ENCODE data around the gene UGT1A3. TPM values are rescaled to one million over a fixed set of nuclear protein-coding genes. Genes with fewer than 3 reads are reported as not detected.

UGT1A3 gene
- total RNA-seq, 1 donor from 2014 or later: not detected

- intact Hi-C loops (cut with DNase I): no loop called here
- no peak for DNase-seq (ENCODE audit: low spot score)
- no peak for ATAC-seq
These were observed 51.9 kb downstream of the UGT1A3 start for GRCh38 chr2:233780771-233781170.

- DNase-seq (ENCODE audit: low spot score): no peak
- no peak for ATAC-seq
- intact Hi-C loops (cut with DNase I): no loop called here
These were observed 60.7 kb downstream of the UGT1A3 start for GRCh38 chr2:233789554-233789953.

- intact Hi-C loops (cut with DNase I): no loop called here
- DNase-seq (ENCODE audit: low spot score) (no peak), ATAC-seq (no peak)
These were observed 62.5 kb downstream of the UGT1A3 start for GRCh38 chr2:233791151-233791882.

DNA sequence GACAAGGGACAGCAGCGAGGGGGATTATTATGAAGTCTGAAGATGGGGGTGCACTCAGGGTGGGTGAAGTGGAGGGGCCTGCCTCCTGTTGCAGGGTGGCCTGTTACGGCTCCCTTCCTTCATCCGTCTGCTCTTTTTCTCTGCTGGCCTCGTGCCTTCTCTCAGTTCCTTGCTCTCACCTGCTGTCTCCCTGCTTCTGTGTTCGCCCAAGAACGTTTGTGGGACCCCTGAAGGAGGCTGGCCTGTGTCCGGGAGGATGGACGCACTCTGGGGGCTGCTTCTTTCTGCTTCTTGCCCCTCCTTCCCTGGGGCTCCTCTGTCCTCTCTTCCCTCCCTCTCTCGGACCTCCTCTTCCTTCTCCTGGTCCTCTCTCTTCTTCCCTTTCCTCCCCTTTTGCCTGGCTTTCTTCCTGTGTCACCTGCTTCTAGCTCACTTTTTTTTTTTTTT is 63.1 kb downstream of the UGT1A3 start:
- intact Hi-C loops (cut with DNase I): no loop called here
- no peak for ATAC-seq
- DNase-seq (ENCODE audit: low spot score): no peak

DNA sequence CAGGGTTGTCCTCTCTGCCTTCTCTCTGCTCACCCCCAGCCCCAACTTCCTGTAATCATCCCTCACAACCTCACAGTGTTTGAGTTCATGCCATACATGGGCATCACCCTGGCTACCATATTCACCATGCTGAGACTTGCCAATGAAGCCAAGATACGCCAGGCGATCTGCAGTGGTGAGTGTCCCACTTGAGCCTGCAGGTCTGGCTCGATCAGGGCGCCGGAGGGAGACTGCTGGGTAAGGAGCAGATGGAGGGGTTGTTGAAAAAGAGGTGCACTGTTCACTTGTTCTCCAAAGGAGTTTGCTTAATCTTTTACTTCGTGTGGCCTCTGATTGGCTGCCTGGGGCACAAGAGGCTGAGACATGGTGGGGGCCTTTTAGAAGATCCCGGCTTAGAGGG is 63.9 kb downstream of the UGT1A3 start:
- intact Hi-C loops (cut with DNase I): no loop called here
- no peak for DNase-seq (ENCODE audit: low spot score)
- ATAC-seq: no peak

- intact Hi-C loops (cut with DNase I): no loop called here
- DNase-seq (ENCODE audit: low spot score) (no peak), ATAC-seq (no peak)
These were observed 64.8 kb downstream of the UGT1A3 start for GRCh38 chr2:233793465-233794127.

DNA sequence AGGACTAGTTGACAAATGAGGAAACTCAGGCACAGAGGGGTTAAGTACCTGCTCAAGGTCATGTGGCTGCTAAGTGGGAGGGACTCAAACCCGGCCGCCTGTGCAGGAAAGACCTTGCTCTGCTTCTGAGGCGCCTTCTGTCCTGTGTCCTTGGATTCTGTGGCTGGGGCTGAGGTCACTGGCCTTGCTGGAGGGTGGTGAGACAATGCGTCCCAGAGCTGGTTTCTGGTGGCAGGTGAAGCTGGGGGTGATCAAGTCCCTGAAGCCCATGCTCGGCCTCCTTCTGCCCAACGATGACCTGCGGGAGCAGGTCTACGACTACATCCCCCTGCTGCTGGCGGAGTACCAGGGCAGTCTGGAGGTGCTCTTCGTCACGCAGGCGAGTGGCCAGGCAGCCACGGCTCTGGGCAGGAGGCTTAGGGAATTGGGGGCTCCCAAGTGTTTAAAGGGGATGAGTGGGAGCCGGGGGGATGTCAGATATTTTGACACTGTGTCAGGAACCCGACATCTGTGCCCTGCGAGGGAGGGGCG is 65.4 kb downstream of the UGT1A3 start:
- intact Hi-C loops (cut with DNase I): no loop called here
- DNase-seq (ENCODE audit: low spot score) (no peak), ATAC-seq (no peak)

DNA sequence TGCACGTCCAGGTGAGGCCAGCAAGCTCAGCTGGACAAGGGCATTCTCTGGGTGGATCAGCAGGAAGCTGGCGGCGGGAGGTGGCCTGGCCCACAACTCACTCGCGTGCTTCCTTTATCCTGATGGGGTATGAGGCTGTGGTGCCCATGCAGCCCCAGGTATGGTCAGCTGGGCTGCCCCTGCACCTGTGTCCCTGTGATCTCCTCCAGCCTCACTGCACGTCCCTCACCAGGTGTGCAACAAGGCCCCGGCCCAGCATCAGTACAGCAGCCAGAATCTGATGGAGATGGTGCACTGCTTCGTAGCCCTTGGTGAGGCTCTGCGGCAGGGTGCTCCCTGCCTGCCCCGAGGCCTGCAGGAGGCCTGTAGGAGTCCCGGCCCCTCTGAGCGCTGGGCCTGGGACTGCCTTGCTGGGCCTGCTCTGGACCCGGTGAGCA is 66.9 kb downstream of the UGT1A3 start:
- DNase-seq (ENCODE audit: low spot score) (no peak), ATAC-seq (peak; percentile 17)
- intact Hi-C loops (cut with DNase I): no loop called here

DNA sequence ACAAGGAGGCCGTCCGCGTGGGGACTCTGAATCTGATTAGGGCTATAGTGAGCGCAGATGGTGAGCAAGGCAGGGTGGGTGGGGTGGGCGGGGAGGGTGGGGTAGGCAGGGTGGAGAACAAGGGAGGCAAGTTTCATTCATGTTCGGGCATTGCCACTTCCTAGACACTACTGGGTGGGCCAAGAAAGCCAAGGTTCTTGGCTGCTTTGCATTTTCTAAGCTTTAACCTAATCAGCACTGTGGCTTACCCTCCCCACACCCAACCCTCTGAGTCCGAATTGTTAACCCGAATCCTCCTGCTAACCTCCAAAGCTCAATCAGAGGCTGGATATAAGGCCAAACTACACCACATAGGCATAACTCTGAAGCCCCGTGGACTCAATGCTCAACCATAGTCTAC is 67.4 kb downstream of the UGT1A3 start:
- ATAC-seq (no peak), DNase-seq (ENCODE audit: low spot score) (no peak)
- intact Hi-C loops (cut with DNase I): no loop called here

- intact Hi-C loops (cut with DNase I): no loop called here
- DNase-seq (ENCODE audit: low spot score) (peak; percentile 9), ATAC-seq (no peak)
These were observed 69.7 kb downstream of the UGT1A3 start for GRCh38 chr2:233798335-233799086.

- intact Hi-C loops (cut with DNase I): no loop called here
- peak; percentile 30 for DNase-seq (ENCODE audit: low spot score)
These were observed 70.3 kb downstream of the UGT1A3 start for GRCh38 chr2:233799087-233799665.

GRCh38 chr2:233799716-233800115 is 70.9 kb downstream of the UGT1A3 start:
- DNase-seq (ENCODE audit: low spot score): no peak
- intact Hi-C loops (cut with DNase I): no loop called here
- ATAC-seq: no peak

More at GRCh38 chr2:233799087-233799665, 70.3 kb downstream of the UGT1A3 start:
- no peak for ATAC-seq

GRCh38 chr2:233800208-233800607 is 71.4 kb downstream of the UGT1A3 start:
- intact Hi-C loops (cut with DNase I): no loop called here

GRCh38 chr2:233801357-233802131 is 72.7 kb downstream of the UGT1A3 start:
- DNase-seq (ENCODE audit: low spot score) (no peak), ATAC-seq (no peak)
- intact Hi-C loops (cut with DNase I): no loop called here

More at GRCh38 chr2:233800208-233800607, 71.4 kb downstream of the UGT1A3 start:
- ATAC-seq (no peak), DNase-seq (ENCODE audit: low spot score) (no peak)

- no peak for DNase-seq (ENCODE audit: low spot score)
These were observed 73.4 kb downstream of the UGT1A3 start for GRCh38 chr2:233802132-233802815.

DNA sequence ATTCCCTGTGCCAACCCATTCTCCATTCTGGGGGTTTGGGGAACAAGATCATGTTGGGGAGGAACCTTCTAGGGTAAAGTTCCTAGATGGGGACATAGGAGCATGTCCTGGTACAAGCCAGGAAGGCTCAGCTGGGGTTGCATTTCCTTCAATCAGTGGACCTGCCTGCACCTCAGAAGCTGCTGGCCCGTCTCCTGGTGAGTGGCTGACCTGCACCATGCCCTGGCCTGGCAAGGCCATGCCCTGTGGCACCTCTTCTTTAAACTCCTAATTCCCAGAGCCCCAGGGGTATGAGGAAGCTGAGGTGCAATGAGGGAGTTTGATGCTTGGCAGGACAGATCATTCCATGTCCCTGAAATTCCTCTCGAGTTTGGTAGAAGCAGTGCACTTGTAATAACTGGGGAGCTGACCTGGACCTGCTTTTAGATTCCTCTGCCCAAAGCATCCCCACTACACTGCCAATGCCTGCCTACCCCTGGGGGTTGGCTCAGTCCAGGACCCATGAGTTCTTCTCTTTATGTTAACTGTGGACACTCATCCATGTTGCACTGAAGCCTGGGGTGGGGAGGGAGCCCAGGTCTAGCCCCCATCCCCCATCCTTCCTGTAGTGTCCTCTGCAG is 74.6 kb downstream of the UGT1A3 start:
- ATAC-seq: no peak
- no peak for DNase-seq (ENCODE audit: low spot score)
- intact Hi-C loops (cut with DNase I): no loop called here

More at GRCh38 chr2:233802132-233802815, 73.4 kb downstream of the UGT1A3 start:
- intact Hi-C loops (cut with DNase I): no loop called here
- ATAC-seq: no peak

DNA sequence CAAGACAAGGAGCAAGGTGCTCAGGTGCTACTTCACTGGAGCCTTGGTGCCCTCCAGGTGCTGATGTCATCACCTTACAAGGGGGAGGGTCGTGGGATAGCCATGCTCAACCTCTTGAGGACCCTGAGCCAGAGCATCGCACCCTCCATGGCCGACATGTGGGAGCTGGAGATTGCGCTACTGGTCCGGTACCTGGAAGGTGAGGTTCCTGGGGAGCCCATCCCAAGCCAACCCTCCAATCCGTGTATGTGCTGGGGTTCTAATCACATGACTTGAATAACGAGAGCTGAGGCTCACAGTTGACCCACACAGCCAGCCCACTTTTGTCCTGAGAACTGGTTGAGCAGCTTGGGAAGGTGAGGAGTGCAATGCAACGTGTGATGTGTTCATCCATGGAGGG is 75.2 kb downstream of the UGT1A3 start:
- no peak for DNase-seq (ENCODE audit: low spot score)
- intact Hi-C loops (cut with DNase I): no loop called here
- ATAC-seq: no peak
